SK-N-SH (cell line): ENCODE results near the gene SCGB3A1.

Experiments
- CHD2 ChIP-seq: fragments of 150-350 bp; IDR thresholded peaks from 2 replicates; pipeline ENCODE4 v1.6.1; 2018; ENCODE audit warnings: low read length; ENCODE audit not compliant: partially characterized antibody
- EP300 ChIP-seq, 2 experiments: IDR thresholded peaks; 2 replicates each; pipeline versions ENCODE4 v1.4.0 to v1.6.1; 2012; ENCODE audit warnings: borderline replicate concordance in 1 of 2, low read depth in 1 of 2, low read length in 1 of 2
- POLR2AphosphoS5 ChIP-seq: IDR thresholded peaks from 2 replicates; pipeline ENCODE4 v1.6.1; 2012; ENCODE audit warnings: low read depth, low read length
- SIN3A ChIP-seq: IDR thresholded peaks from 2 replicates; pipeline ENCODE4 v1.6.1; 2012; ENCODE audit warnings: low read depth, mild to moderate bottlenecking, low read length, moderate library complexity, borderline replicate concordance
- TEAD4 ChIP-seq: IDR thresholded peaks from 2 replicates; pipeline ENCODE4 v1.4.0; 2012; ENCODE audit warnings: mild to moderate bottlenecking, borderline replicate concordance; ENCODE audit not compliant: insufficient read depth
- TF ChIP-seq, protein P1 (sequence below): fragments of 200-600 bp; sonication (generic); IDR thresholded peaks from 2 replicates; pipeline ENCODE4 v1.6.1; 2017; ENCODE audit warnings: antibody characterized with exemption, mild to moderate bottlenecking, moderate library complexity
- TF ChIP-seq, protein P2 (sequence below): IDR thresholded peaks from 2 replicates; pipeline ENCODE4 v1.4.0; 2012; ENCODE audit warnings: low read depth

- TF ChIP-seq, protein P1, sequence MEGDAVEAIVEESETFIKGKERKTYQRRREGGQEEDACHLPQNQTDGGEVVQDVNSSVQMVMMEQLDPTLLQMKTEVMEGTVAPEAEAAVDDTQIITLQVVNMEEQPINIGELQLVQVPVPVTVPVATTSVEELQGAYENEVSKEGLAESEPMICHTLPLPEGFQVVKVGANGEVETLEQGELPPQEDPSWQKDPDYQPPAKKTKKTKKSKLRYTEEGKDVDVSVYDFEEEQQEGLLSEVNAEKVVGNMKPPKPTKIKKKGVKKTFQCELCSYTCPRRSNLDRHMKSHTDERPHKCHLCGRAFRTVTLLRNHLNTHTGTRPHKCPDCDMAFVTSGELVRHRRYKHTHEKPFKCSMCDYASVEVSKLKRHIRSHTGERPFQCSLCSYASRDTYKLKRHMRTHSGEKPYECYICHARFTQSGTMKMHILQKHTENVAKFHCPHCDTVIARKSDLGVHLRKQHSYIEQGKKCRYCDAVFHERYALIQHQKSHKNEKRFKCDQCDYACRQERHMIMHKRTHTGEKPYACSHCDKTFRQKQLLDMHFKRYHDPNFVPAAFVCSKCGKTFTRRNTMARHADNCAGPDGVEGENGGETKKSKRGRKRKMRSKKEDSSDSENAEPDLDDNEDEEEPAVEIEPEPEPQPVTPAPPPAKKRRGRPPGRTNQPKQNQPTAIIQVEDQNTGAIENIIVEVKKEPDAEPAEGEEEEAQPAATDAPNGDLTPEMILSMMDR: no peak
- TF ChIP-seq, protein P2, sequence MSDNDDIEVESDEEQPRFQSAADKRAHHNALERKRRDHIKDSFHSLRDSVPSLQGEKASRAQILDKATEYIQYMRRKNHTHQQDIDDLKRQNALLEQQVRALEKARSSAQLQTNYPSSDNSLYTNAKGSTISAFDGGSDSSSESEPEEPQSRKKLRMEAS: no peak
- TF ChIP-seq CHD2 (no peak), TEAD4 (no peak), POLR2AphosphoS5 (no peak), SIN3A (no peak), EP300 (IDR thresholded peaks at IDR 0.05; ENCODE audit: borderline replicate concordance in 1 of 2, low read depth in 1 of 2, low read length in 1 of 2) (no peak)
Observed at GRCh38 chr5:180593446-180594206, 2.3 kb upstream of the SCGB3A1 start.
